NCI-H2029 (cell line): Measurements from ENCODE around the gene SPRYD4.

ENCODE experiments used
- DNase-seq: peaks from one replicate; lab custom pipeline; 2025; lab: John Stamatoyannopoulos, UW

SPRYD4 gene

GRCh38 chr12:56521590-56522371, 53.4 kb downstream of the SPRYD4 start, which contains the start of gene RBMS2:
Gene RBMS2 (plus strand): TSS chr12:56521820. CDS start chr12:56522024, 204 bp downstream.
- peak; percentile 26 for DNase-seq

DNA sequence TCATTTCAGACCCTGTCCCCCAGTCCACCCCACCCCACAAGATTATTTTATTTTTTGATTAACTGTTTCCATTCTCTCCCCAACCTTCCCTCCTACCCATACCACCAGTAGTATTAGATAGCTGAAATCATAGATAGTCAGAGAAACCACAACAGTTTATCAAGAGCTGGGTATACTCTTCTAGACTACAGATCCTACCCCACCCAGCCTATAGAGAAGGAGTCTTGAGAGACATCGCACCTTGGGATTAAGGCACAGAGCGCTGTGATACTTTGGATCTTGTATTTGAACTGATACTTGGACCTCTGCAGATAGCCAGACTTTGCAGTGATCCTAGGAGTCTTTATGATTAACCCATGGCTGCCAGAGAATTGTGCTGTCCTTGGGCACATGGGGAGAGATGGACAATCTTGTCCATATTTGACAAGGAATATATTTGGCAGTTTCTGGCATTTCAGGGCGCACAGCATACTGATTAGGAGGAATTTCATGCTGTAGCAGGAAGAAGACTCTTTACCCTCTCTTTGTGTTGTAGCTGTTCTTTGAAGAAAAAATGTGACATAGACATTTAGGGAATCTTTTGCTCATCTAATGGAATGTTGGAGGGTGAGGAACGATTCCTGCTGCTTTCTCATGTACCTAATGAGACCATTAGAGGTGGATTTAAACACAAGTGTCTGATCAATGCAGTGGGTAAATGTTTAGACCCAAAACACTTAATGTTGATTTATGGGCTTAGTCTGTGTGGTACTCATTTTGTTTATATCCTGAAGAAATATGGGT, 54.2 kb downstream of the SPRYD4 start:
- no peak for DNase-seq

- no peak for DNase-seq
These were observed 60.5 kb downstream of the SPRYD4 start for GRCh38 chr12:56528846-56529245.
